ENCODE data around the gene SCN5A. TPM values are rescaled to one million over a fixed set of nuclear protein-coding genes. Genes with fewer than 3 reads are reported as not detected.

Gene SCN5A
- total and polyA plus RNA-seq, 4 donors, result 0.01 to 0.14 TPM; not detected in 2

DNA sequence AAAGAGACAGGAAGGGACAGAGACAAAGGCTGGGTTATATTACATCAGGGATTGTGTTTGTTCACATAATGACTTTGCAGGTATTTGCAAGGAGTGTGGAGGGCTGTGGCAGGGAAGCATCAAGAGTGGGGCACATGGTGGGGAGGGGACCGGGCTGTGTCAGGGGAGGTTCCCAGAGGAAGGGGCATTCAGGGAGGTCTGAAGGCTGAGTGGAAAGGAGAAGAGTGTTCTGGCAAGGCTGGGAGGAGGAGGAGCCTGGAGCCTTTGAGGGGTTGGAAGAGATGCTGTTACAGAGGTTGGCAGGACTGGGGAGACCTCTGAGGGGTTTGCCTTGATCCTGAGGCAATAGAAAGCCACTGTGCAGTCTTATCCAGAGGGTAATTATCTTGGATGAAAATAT, 103.9 kb downstream of the SCN5A start:
- Histone ChIP-seq H3K4me1 (ENCODE audit: control insufficient read depth in 4 of 4, insufficient read depth in 4 of 4, low read length in 3 of 4) (no peaks in the 10 kb centered on the region), H3K27ac (ENCODE audit: low read depth in 1 of 2, low read length in 2 of 2) (no peak overlapping the region), H3K9me3 (ENCODE audit: control insufficient read depth in 4 of 4, low read length in 3 of 4) (no peaks in the 10 kb centered on the region), H3K36me3 (ENCODE audit: control insufficient read depth in 4 of 4, insufficient read depth in 3 of 4, low read depth in 1 of 4, low read length in 3 of 4) (no peaks in the 10 kb centered on the region), H3K4me3 (ENCODE audit: low read depth in 1 of 3, low read length in 3 of 3) (no peak overlapping the region), H3K27me3 (ENCODE audit: control insufficient read depth in 4 of 4, insufficient read depth in 4 of 4, low read length in 3 of 4) (no peaks in the 10 kb centered on the region), H3K9ac (ENCODE audit: low read depth in 1 of 2, low read length in 2 of 2) (no peak overlapping the region)
- DNase-seq (ENCODE audit: low spot score), result no peak
- 85% methylated on average over 1 of the region's 1 CpG for WGBS
- no peak for TF ChIP-seq HNF4A (conservative IDR thresholded peaks at IDR 0.05)
- TF ChIP-seq REST (IDR thresholded peaks at IDR 0.05), result no peak
- TF ChIP-seq ZBTB33 (IDR thresholded peaks at IDR 0.05), result no peak
- TF ChIP-seq ATF3 (IDR thresholded peaks at IDR 0.05), result no peak
- no peak for TF ChIP-seq FOXA2 (IDR thresholded peaks at IDR 0.05)
- no peak for TF ChIP-seq SP1 (IDR thresholded peaks at IDR 0.05)
- TF ChIP-seq CTCF (IDR thresholded peaks at IDR 0.05; ENCODE audit: low read depth, low read length, missing input control), result no peak

GRCh38 chr3:38544926-38545325, 104.6 kb downstream of the SCN5A start:
- no peak overlapping the region for H3K4me3 ChIP-seq (ENCODE audit: low read depth in 1 of 3, low read length in 3 of 3)
- H3K9me3 ChIP-seq (ENCODE audit: control insufficient read depth in 4 of 4, low read length in 3 of 4), result no peaks in the 10 kb centered on the region
- WGBS, result 95% methylated on average over 3 of the region's 3 CpGs
- no peak overlapping the region for H3K9ac ChIP-seq (ENCODE audit: low read depth in 1 of 2, low read length in 2 of 2)
- no peaks in the 10 kb centered on the region for H3K27me3 ChIP-seq (ENCODE audit: control insufficient read depth in 4 of 4, insufficient read depth in 4 of 4, low read length in 3 of 4)
- no peak for DNase-seq (ENCODE audit: low spot score)
- H3K4me1 ChIP-seq (ENCODE audit: control insufficient read depth in 4 of 4, insufficient read depth in 4 of 4, low read length in 3 of 4), result no peaks in the 10 kb centered on the region
- no peak overlapping the region for H3K27ac ChIP-seq (ENCODE audit: low read depth in 1 of 2, low read length in 2 of 2)
- H3K36me3 ChIP-seq (ENCODE audit: control insufficient read depth in 4 of 4, insufficient read depth in 3 of 4, low read depth in 1 of 4, low read length in 3 of 4), result no peaks in the 10 kb centered on the region
- TF ChIP-seq REST (IDR thresholded peaks at IDR 0.05) (no peak), CTCF (IDR thresholded peaks at IDR 0.05; ENCODE audit: low read depth, low read length, missing input control) (no peak), RAD21 (IDR thresholded peaks at IDR 0.05) (no peak), FOXA1 (IDR thresholded peaks at IDR 0.05) (no peak), FOXA2 (IDR thresholded peaks at IDR 0.05) (no peak), SP1 (IDR thresholded peaks at IDR 0.05) (no peak), NR2F2 (IDR thresholded peaks at IDR 0.05) (no peak), HNF4G (IDR thresholded peaks at IDR 0.05) (no peak), ZBTB33 (IDR thresholded peaks at IDR 0.05) (no peak), YY1 (IDR thresholded peaks at IDR 0.05) (no peak), TAF1 (conservative IDR thresholded peaks at IDR 0.05) (no peak), GABPA (IDR thresholded peaks at IDR 0.05 in 1 of 2, conservative IDR thresholded peaks at IDR 0.05 in 1 of 2) (no peak), ATF3 (IDR thresholded peaks at IDR 0.05) (no peak), RXRA (IDR thresholded peaks at IDR 0.05) (no peak), HNF4A (conservative IDR thresholded peaks at IDR 0.05) (no peak)

Data from liver (tissue), 9 donors.